Coronary artery (tissue), 2 donors: ENCODE results near the gene PITX2.

ENCODE experiments used
- DNase-seq: peaks from one replicate; pipeline ENCODE4 v3.0.0-alpha.2; 2017; ENCODE audit warnings: low spot score
- H3K27ac ChIP-seq, 2 donors: fragments of 200-600 bp; sonication (generic); one replicate each; pipeline ENCODE4 v1.5.1; 2016 to 2019
- H3K4me3 ChIP-seq: fragments of 200-600 bp; sonication (generic); 2 replicates; pipeline ENCODE4 v1.5.1; 2016; ENCODE audit warnings: mild to moderate bottlenecking, moderate library complexity
- CTCF ChIP-seq: fragments of 200-600 bp; sonication (generic); IDR thresholded peaks from one replicate; pipeline ENCODE4 v1.5.1; 2019; ENCODE audit warnings: antibody characterized with exemption

PITX2 gene

GRCh38 chr4:110626532-110627153 is 3.8 kb upstream of the PITX2 start:
- no peak overlapping the region for H3K27ac ChIP-seq
- DNase-seq = no peak
- no peak overlapping the region for H3K4me3 ChIP-seq
- TF ChIP-seq CTCF = no peak

- DNase-seq = no peak
- Histone ChIP-seq H3K27ac (no peak overlapping the region), H3K4me3 (no peak overlapping the region)
- TF ChIP-seq CTCF = no peak
Measured at GRCh38 chr4:110625576-110626257, 2.8 kb upstream of the PITX2 start.

- no peak overlapping the region for H3K4me3 ChIP-seq
- no peak for TF ChIP-seq CTCF
- DNase-seq = no peak
- H3K27ac ChIP-seq = no peak overlapping the region
Measured at GRCh38 chr4:110624904-110625494, 2.1 kb upstream of the PITX2 start.

GRCh38 chr4:110624398-110624780 is 1.5 kb upstream of the PITX2 start:
- no peak for TF ChIP-seq CTCF
- DNase-seq = no peak
- Histone ChIP-seq H3K4me3 (no peak overlapping the region), H3K27ac (no peak overlapping the region)

- DNase-seq = no peak
- TF ChIP-seq CTCF = no peak
- H3K4me3 ChIP-seq = peak overlapping the region; percentile 77
- H3K27ac ChIP-seq = no peak overlapping the region
Measured at GRCh38 chr4:110623718-110624397, 981 bp upstream of the PITX2 start.

GRCh38 chr4:110621839-110622751 is 782 bp downstream of the PITX2 start:
- no peak for TF ChIP-seq CTCF
- Histone ChIP-seq H3K27ac (peak overlapping the region in 1 of 2 donors; percentile 66), H3K4me3 (peak overlapping the region; percentile 77)
- peak; percentile 66 for DNase-seq
